Heart left ventricle (tissue), 16 donors: Measurements from ENCODE around the gene NAXE. TPM values are rescaled to one million over a fixed set of nuclear protein-coding genes. Genes with fewer than 3 reads are reported as not detected.

Experiments
- ATAC-seq, 4 donors: fragments of 200-7000 bp; cut with Tn5 transposase; one replicate each; pipeline ENCODE4 v1.9.1; 2020 to 2022; ENCODE audit warnings: moderate library complexity in 4 of 4, mild to moderate bottlenecking in 3 of 4, moderate number of reproducible peaks in 1 of 4
- DNase-seq, 5 donors: peaks; one replicate each; pipeline ENCODE4 v3.0.0-alpha.2; 2020
- H3K27ac ChIP-seq, 12 donors: fragments of 200-600 bp; sonication (generic) in 4 of 12; one replicate each; pipeline versions ENCODE4 v1.5.0 to v1.8.0; 2016 to 2022; ENCODE audit warnings: mild to moderate bottlenecking in 2 of 12
- H3K27me3 ChIP-seq, 9 donors: fragments of 200-600 bp; sonication (generic) in 2 of 9; one replicate each; pipeline versions ENCODE4 v1.5.1 to v1.8.0; 2016 to 2022; ENCODE audit warnings: mild to moderate bottlenecking in 3 of 9
- H3K36me3 ChIP-seq, 9 donors: fragments of 200-600 bp; sonication (generic) in 2 of 9; one replicate each; pipeline versions ENCODE4 v1.5.0 to v1.8.0; 2018 to 2022; ENCODE audit warnings: mild to moderate bottlenecking in 2 of 9
- H3K4me1 ChIP-seq, 12 donors: fragments of 200-600 bp; sonication (generic) in 4 of 12; one replicate each; pipeline versions ENCODE4 v1.5.0 to v1.8.0; 2016 to 2022; ENCODE audit warnings: mild to moderate bottlenecking in 3 of 12
- H3K4me3 ChIP-seq, 12 donors: fragments of 200-600 bp; sonication (generic) in 4 of 12; one replicate each; pipeline versions ENCODE4 v1.5.0 to v1.8.0; 2017 to 2022; ENCODE audit warnings: mild to moderate bottlenecking in 9 of 12, moderate library complexity in 4 of 12
- H3K9me3 ChIP-seq, 12 donors: fragments of 200-600 bp; sonication (generic) in 4 of 12; one replicate each; pipeline versions ENCODE4 v1.5.0 to v1.8.0; 2016 to 2022; ENCODE audit warnings: mild to moderate bottlenecking in 1 of 12
- POLR2A ChIP-seq, 2 donors: fragments of 450-650 bp; IDR thresholded peaks; one replicate each; pipeline ENCODE4 v1.6.1; 2017; ENCODE audit warnings: antibody characterized with exemption in 2 of 2, mild to moderate bottlenecking in 2 of 2, moderate library complexity in 2 of 2
- WGBS, 4 donors: extraction: QIAGEN DNeasy Blood & Tissue Kit in 2 of 4; methylation state at CpG; one replicate each; pipeline versions ENCODE4 v1.1.5 to v1.1.7; 2013 to 2018; 5-methylcytosine and 5-hydroxymethylcytosine counted together
- intact Hi-C, 10 donors: fragments of 100-400 bp; cut with DNase I; formaldehyde crosslinking; loops; one replicate each; pipeline versions ENCODE4 v1.11.1 to v1.14.2; 2022
- polyA plus RNA-seq, 2 donors: library from polyadenylated mRNA; stranded (reverse); fragments of 200-250 nt; gene quantifications; one replicate each; pipeline ENCODE4 v1.2.3, GENCODE V29; 2013
- total RNA-seq, 9 donors: library from RNA; depleted of rRNA in 2 of 9; stranded (reverse); fragments of >200 nt in 2 of 9; fragmentation: NEBNext Ultra II Directional in 3 of 9; extraction: Animal tissue kit (Norgen Biotek cat#: 25700) in 3 of 9; gene quantifications; one replicate each; pipeline versions ENCODE4 v1.1.0 to v1.2.4, GENCODE V29; 2016 to 2023
- TF ChIP-seq, protein P1 (sequence below), 12 donors: fragments of 200-600 bp; sonication (generic) in 4 of 12; IDR thresholded peaks; one replicate each; pipeline versions ENCODE4 v1.5.0 to v1.8.0; 2018 to 2022; ENCODE audit warnings: antibody characterized with exemption in 12 of 12, mild to moderate bottlenecking in 5 of 12
- donor health status: ischemic (EF 13 %, LVEDD 7.1; RV severe dilation, severe dysfunction).
- donor health status: healthy with polysubstance abuse.
- donor health status: DM: no; HTN: yes; CAD: no.
- donor health status: DM: no; HTN: no; CAD: no.
- donor health status: ischemic (EF 25% LVEDD 6.9; RV normal size, moderate dysfunction).
- donor health status: ischemic (EF 25% LVEDD 5.7; RV mildly dilated, moderate dysfunction).
- donor health status: healthy.
- donor health status: DM: yes; HTN: yes; CAD: no.
- donor health status: ischemic (EF 35%, LVEDD 5.7; RV mildly dilated, moderate dysfunction).
- donor health status: nonischemic (EF 11% LVEDD 7.7; RV severe dilation, severe dysfunction).
- donor health status: DM: yes; HTN: yes; CAD: no.
- donor health status: PGD.
- donor health status: ischemic (EF 29% LVEDD 5.4; RV normal size, mild dysfunction).
- donor health status: nonischemic (EF 23%, LVEDD 6.1; RV moderate dilation, normal function).

NAXE gene
- total and polyA plus RNA-seq, 11 donors: 75.8 to 141 (median 101) TPM

DNA sequence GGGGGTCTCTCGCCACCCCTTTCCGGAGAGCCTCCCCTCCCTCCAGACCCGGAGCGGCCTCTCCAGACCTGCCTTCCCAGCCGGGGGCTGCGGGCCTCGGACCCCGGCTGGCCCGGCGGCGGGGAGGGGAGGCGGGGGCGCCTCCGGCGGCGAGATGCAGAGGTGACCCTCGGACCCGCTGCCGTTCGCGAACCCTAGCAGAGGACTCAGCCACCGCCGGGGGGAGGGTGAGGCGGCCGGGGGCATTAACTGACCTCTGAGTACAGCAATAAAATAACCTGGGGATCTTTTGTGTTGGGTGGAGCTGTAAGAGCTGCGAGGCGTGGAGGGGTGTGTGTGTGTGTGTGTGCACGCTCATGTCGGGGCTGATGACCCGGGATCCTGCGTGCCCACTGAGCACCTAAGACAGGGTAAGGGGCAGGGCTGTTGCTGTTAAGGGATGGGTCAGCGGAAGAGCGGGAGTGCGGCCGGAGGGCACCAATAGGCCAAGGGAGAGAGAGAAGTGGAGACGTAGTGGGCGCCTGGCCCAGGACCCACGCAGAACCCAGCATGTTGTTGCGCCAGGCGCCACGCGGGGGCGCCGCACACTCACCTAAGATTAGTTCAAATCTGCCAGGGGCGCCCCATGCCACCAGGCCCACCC, 34.0 kb downstream of the NAXE start:
- intact Hi-C loops: loop anchor here in 9 of 10 donors (1.0 to 10.0 kb wide), 7 partner anchors 31 to 103 kb away; partner anchors contain the start of genes ISG20L2 (in 3 of the 9), METTL25B (in 3 of the 9) and NES (in 1 of the 9)
- DNase-seq (peak in 4 of 5 donors; percentile 46 to 81 (median 64)), ATAC-seq (peak; percentile 40 to 67 (median 48))
- 1 to 2% (median 2%) methylated on average over 28 to 45 of the region's 45 CpGs for WGBS, 4 donors
- H3K4me1 ChIP-seq: peaks cover 5 to 36% (median 22%) of the 10 kb centered on the region in 12 donors
- peaks cover 3 to 67% (median 50%) of the 10 kb centered on the region in 9 donors for H3K27me3 ChIP-seq
- TF ChIP-seq, protein P1, sequence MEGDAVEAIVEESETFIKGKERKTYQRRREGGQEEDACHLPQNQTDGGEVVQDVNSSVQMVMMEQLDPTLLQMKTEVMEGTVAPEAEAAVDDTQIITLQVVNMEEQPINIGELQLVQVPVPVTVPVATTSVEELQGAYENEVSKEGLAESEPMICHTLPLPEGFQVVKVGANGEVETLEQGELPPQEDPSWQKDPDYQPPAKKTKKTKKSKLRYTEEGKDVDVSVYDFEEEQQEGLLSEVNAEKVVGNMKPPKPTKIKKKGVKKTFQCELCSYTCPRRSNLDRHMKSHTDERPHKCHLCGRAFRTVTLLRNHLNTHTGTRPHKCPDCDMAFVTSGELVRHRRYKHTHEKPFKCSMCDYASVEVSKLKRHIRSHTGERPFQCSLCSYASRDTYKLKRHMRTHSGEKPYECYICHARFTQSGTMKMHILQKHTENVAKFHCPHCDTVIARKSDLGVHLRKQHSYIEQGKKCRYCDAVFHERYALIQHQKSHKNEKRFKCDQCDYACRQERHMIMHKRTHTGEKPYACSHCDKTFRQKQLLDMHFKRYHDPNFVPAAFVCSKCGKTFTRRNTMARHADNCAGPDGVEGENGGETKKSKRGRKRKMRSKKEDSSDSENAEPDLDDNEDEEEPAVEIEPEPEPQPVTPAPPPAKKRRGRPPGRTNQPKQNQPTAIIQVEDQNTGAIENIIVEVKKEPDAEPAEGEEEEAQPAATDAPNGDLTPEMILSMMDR (IDR thresholded peaks at IDR 0.05): peak; percentile 62 to 85 (median 80)
- no peak for TF ChIP-seq POLR2A (IDR thresholded peaks at IDR 0.05)
- peak overlapping the region in 9 of 12 donors; percentile 14 to 81 (median 67) for H3K27ac ChIP-seq
- peak overlapping the region; percentile 26 to 59 (median 50) for H3K4me3 ChIP-seq
- no peaks in the 10 kb centered on the region for H3K9me3 ChIP-seq
- H3K36me3 ChIP-seq: no peaks in the 10 kb centered on the region

DNA sequence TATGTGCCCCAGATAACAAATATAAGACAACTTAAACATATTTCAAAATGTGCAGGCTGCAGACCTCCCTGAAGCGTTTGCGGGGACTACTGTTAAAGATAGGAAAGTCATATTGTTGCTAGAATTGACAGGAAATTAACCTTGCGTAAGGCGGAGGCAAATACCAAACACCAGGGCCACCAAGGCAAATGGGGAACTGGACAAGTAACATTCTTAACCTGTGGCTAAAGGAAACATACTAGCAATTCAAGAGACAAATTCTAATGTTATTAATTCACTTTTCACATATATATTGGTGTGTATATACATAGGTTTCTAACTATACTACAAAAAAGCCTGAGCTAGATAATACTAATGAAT, 34.5 kb downstream of the NAXE start:
- Histone ChIP-seq H3K9me3 (no peaks in the 10 kb centered on the region), H3K27me3 (peaks cover 3 to 71% (median 50%) of the 10 kb centered on the region in 9 donors), H3K4me1 (peaks cover 5 to 36% (median 22%) of the 10 kb centered on the region in 12 donors), H3K4me3 (peak overlapping the region in 4 of 12 donors; percentile 49 to 59 (median 55)), H3K27ac (no peak overlapping the region), H3K36me3 (no peaks in the 10 kb centered on the region)
- ATAC-seq (no peak), DNase-seq (no peak)
- intact Hi-C loops: loop anchor here in 7 of 10 donors (1.0 to 10.0 kb wide), 7 partner anchors 31 to 103 kb away; partner anchors contain the start of genes ISG20L2 (in 3 of the 7), METTL25B (in 3 of the 7) and NES (in 1 of the 7)
- 37 to 48% (median 42%) methylated on average over 4 of the region's 4 CpGs for WGBS, 4 donors
- TF ChIP-seq, protein P1 (IDR thresholded peaks at IDR 0.05): no peak
- no peak for TF ChIP-seq POLR2A (IDR thresholded peaks at IDR 0.05)

DNA sequence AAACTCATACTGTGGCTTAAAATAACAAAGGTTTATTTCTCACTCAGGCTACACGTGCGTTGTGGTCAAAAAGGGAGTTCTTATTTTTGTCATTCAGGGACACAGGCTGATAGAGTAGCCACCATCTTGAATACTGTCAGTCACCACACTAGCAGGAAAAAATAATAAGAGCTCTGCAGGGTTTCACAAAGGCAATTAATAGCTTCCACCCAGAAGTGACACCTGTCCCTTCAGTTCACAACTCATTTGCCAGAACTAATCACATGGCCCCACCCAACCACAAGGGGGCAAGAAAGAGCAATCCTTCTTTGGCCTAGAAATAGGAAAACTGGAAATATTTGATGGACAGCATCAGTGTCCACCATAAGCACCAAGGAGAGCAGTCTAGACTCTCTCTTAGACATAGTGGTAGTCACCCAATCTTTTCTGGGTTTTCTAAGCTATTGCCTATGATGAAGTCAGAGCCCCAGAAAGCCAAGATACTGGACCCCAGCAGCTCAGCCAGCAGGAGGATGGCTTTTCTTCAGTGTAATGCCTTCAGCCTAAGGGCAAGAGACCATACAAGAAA, 35.8 kb downstream of the NAXE start:
- no peak overlapping the region for H3K27ac ChIP-seq
- H3K4me3 ChIP-seq: no peak overlapping the region
- TF ChIP-seq, protein P1 (IDR thresholded peaks at IDR 0.05): peak; percentile 37 to 71 (median 62)
- TF ChIP-seq POLR2A (IDR thresholded peaks at IDR 0.05): no peak
- peaks cover 3 to 85% (median 50%) of the 10 kb centered on the region in 9 donors for H3K27me3 ChIP-seq
- no peaks in the 10 kb centered on the region for H3K36me3 ChIP-seq
- WGBS, 4 donors: 77 to 84% (median 81%) methylated on average over 2 of the region's 2 CpGs
- ATAC-seq: no peak
- intact Hi-C loops: loop anchor here in 7 of 10 donors (2.0 to 10.0 kb wide), 6 partner anchors 29 to 101 kb away; partner anchors contain the start of genes ISG20L2 (in 3 of the 7), METTL25B (in 3 of the 7) and NES (in 1 of the 7)
- DNase-seq: no peak
- no peaks in the 10 kb centered on the region for H3K9me3 ChIP-seq
- H3K4me1 ChIP-seq: peaks cover 5 to 36% (median 22%) of the 10 kb centered on the region in 12 donors
